Pons (tissue), 1 donor: Measurements from ENCODE around the gene KIF21B.

ENCODE experiments used
- DNase-seq: peaks from one replicate; pipeline ENCODE4 v3.0.0-alpha.2; 2016; ENCODE audit warnings: low spot score

KIF21B gene

GRCh38 chr1:201048521-201048920, 25.0 kb upstream of the KIF21B start:
- DNase-seq: no peak

- no peak for DNase-seq
Observed at GRCh38 chr1:201044119-201044518, 20.6 kb upstream of the KIF21B start.

GRCh38 chr1:201042779-201043461, 19.4 kb upstream of the KIF21B start:
- DNase-seq: peak; percentile 81

- no peak for DNase-seq
Observed at GRCh38 chr1:201041011-201041410, 17.5 kb upstream of the KIF21B start.

DNA sequence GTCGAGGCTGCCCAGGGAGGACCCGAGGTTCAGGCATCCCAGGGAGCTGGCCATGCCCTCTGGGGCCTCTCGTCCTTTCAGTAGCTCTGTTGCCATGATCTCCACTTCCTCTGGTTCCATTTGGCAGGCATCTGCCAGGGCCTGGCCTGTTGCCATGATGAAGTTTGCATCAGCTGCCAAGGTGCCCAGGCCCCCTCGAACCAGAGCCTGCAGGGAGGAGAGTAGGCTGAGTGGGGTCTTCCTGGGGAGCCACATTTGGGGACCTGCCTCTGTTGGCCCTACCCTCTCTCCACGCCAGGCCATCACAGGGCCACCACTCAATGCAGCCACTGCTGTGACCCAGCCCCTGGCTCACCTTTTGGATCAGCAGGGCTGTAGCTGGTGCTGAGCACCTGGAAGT, 16.4 kb upstream of the KIF21B start:
- DNase-seq: no peak

DNA sequence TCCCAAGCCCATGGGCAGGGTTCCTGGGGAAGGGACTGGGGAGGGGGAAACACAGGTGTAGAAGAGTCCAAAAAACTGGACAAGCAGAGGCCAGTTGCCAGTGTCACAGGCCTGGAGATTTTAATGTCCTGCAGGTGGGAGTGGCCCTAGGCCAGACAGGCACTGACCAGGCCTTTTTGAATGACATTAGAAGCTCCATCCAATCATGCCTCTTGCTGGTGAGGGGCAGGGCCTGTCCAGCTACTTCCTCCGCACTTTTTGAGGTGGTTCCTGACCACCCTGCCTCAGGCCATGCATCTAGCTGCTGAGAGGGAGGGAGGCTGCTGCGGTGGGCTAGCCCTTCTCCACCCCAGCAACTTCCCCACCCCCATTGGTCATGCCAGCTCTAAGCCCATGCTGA, 15.9 kb upstream of the KIF21B start:
- DNase-seq: no peak

GRCh38 chr1:201038186-201038876, 14.8 kb upstream of the KIF21B start:
- DNase-seq: no peak

- DNase-seq: no peak
Observed at GRCh38 chr1:201036188-201036842, 12.8 kb upstream of the KIF21B start.

GRCh38 chr1:201034671-201035070, 11.2 kb upstream of the KIF21B start:
- DNase-seq: no peak

DNA sequence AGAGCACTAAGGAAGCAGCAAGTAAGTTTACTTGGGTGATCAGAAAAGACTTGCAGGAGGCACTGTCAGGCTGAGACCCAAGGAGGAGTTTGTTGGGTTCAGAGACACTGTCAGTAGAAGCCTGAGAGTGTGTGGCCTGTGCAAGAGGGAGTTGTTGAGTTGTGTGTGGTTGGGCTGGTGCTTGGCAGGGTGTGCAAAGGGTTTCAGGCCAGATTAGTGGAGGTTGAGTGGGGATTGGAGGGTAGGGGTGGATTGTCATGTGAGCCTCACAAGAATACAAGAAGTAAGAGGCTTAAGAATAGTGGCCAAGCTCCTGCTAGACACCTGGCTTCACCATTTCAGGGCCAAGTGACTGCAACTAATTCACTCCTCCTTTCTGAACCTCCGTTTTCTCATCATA, 8.9 kb upstream of the KIF21B start:
- DNase-seq: no peak

DNA sequence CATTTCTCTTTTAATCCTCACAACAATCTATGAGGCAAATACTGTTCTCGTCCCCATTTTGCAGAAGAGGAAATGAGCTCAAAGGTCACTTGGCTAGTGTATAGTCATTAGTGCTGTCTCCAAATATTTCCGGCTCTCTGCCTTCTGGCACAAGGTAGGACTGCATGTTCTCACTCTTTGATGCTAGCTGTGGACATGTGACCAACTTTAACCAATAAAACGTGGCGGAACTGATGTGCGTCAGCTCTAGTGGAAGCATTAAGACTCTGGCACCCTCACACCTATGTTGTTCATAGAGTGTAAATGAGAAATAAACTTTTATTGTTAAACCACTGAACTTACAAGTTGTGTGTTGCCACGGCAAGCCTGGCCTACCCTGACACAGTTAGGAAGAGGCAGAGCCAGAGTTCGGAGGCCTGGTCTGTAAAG, 5.0 kb upstream of the KIF21B start:
- peak; percentile 61 for DNase-seq

GRCh38 chr1:201026836-201027235, 3.3 kb upstream of the KIF21B start:
- peak; percentile 67 for DNase-seq

- no peak for DNase-seq
Observed at GRCh38 chr1:201026234-201026633, 2.7 kb upstream of the KIF21B start.

GRCh38 chr1:201025571-201026002, 2.1 kb upstream of the KIF21B start:
- DNase-seq: no peak

DNA sequence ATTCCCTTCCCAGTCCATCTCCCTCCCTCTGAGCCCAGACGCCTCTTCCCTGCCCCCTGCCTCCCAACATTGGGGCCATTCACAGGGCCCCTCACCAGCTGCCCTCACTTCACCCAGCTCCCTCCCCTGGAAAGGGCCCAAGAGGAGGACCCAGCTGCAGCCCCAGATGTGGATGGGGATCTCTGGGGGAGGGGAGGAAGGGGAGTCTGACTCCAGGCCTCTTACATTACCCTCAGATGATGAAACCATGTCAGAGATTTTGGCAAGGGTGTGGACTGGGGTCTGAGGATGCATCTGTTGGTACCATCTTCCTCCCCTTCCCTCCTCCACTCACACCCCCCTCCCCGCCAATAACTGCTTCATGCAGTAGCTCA, 1.1 kb upstream of the KIF21B start:
- peak; percentile 56 for DNase-seq

- DNase-seq: no peak
Observed at GRCh38 chr1:201023920-201024624, 558 bp upstream of the KIF21B start.

- no peak for DNase-seq
Observed at GRCh38 chr1:201022820-201023516, 546 bp downstream of the KIF21B start.

- no peak for DNase-seq
Observed at GRCh38 chr1:201022493-201022819, 1.1 kb downstream of the KIF21B start.

DNA sequence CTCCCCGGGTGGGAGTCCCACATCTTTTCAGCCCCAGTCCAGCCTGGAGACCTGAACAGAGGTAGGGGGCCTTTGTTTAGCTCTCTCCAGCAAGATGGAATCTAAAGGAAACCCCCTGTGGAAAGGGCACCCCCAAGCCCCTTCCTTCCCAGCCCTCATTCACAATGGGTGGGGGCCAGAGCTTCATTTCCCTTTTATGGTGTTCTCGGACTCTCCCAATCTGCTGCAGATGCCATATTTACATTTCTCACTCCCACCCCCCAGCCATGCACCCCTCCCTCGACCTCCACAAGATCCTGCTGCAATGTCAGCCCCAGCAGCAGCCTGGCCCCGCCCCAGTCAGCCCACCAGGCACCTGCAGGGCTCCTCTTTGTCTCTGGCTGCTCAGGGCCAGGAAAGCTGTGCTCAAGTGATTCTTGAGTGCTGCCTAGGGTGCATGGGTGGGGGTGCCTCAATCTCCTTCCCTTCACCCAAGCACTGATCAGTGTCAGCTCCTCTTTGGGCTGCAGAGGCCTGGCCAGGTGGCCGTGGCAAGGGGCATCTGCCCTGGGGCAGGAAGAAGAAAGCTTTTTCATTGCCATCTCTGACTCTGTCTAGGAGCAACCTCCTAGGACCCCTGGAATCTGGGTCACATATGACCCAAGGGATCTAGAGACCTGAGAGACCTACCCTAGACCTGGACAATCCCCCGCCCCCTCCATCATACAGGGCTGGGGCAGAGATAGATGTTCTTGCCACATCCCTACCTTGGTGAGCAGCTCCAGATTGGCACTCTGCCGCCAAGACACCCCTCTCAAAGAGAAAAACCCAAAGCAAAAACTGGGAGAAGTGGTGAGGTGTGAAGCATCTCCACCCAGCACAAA, 1.7 kb downstream of the KIF21B start:
- no peak for DNase-seq

GRCh38 chr1:201020721-201021629, 2.5 kb downstream of the KIF21B start:
- DNase-seq: peak; percentile 60
